Myocyte (in vitro differentiated cells): ENCODE measurements around the gene MYO5A. TPM values are rescaled to one million over a fixed set of nuclear protein-coding genes. Genes with fewer than 3 reads are reported as not detected.
"Not testable (repeated sequence)": the region's sequence is repeated elsewhere in the genome, so short reads cannot be mapped to it uniquely, and the experiment has no call there.

Experiments used
- DNase-seq: peaks from one replicate; pipeline ENCODE4 v3.0.0-alpha.2; 2012; ENCODE audit warnings: low read depth
- total RNA-seq: library from RNA; depleted of rRNA; stranded (reverse); fragments of >200 nt; gene quantifications from 2 replicates; pipeline ENCODE4 v1.2.3, GENCODE V29; 2014

MYO5A gene
- total RNA-seq, 1 donor from 2014 or later: 30.1 TPM

DNA sequence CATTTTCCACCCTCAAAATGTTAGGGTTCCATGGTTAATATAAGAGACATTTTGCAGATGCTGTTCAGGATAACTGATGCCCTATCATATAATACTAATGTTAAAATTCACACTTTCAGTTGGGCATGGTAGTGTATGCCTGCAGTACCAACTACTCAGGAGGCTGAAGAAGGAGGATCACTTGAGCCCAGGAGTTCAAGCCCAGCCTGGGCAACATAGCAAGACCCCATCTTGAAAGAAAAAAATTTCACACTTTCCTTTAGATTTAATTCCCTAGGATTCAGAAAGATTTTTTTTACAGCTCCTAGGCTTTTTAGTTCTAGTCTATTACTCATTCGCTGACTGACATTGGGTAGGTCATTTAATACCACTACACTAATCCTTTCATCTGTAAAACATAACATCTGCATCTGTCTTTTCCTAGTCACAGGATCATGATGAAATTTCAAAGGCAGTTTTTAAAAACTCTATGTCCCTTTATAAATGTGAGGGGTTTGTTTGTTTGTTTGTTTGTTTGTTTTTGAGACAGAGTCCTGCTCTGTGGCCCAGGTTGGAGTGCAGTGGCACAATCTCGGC is 103.7 kb downstream of the MYO5A start:
- DNase-seq: peak; percentile 58

DNA sequence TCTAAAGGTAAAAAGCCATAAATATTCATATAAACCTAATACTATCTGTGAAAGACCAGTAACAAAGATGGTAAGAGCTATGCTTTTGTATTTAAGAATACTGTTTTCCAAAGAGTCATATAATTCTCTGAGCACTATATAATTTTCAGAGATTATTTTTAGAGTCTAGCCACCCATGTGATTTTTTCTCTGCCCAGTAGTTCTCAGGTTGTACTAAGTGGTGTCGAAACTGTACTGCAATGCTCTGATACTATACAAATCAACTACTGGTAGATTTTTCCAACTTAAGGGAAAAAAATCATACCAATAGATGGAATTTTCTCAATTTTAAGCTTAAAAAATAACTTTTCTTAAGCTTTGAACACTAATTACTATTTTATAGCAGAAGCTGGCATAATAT is 104.8 kb downstream of the MYO5A start:
- DNase-seq: no peak

DNA sequence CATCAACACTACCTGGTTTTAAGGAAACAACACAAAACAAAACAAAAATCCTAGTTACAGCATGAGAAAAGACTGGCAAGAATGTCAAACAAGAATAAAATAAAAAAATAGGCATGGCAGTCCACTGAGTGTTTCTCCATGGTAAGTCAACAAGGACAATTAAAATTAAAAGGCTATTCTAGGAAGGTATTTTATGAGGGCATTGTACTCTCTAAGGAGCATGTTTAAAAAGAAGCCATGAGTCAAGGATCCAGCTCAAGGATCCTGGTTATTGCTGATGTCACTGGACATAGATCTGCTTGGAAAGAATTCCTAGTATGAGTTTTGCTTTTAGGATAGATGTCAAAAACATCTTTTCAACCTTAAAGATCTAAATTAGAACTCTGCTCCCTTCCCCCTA is 106.7 kb downstream of the MYO5A start:
- DNase-seq: peak; percentile 37

DNA sequence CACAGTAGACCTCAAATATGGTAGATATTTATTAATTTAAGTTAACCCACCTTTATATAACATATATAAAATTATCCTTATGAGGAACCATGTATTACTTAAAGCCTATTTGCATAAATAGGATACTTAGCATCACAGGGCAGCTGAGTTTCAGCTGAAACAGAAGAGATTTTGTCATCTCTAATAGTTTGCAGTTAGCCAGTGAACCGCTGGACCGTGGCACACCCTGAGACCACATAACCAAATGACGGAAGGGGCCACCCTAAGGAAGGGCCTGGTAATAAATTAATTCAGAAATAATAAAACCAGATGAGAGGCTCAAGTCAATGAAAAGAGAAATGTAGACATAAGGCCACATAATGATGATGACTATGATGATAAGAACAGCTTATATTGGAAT is 107.7 kb downstream of the MYO5A start:
- DNase-seq: no peak

DNA sequence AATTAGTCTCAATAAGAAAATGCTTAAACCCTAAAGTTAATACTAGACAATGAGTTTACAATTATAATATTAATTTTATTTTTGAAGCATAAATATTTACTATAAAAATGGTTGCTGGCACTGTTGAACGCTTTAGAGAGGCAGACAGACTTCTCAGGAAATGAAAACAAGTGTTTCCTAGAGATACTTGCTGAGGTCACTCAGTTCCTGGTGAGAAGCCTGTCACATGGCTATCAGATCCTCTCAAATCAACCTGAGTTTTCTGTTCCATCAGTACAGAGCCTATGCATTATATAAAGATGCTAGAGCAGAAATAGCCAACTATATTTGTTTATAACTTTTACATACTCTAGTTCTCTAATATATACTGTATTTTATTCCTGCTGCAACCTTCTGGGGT is 109.2 kb downstream of the MYO5A start:
- DNase-seq: no peak

DNA sequence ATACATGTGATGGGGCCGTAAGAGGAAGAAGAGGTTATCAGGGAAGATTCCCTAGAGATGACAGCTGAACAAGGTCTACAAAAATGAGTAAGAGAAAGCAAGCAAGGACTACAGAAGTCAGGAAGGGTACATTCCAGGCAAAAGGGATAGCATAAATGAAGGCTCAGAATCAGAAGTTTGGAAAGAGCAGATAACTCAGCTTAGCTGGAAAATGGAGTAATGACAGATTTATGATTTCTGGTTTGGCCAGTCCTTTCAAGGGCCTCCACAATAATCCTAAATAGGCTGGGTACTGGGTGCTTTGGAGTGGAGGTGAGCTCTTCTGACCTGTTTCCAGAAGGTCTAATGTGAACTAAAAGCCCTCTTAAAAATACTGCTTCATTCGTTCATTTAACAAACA is 110.7 kb downstream of the MYO5A start:
- no peak for DNase-seq

DNA sequence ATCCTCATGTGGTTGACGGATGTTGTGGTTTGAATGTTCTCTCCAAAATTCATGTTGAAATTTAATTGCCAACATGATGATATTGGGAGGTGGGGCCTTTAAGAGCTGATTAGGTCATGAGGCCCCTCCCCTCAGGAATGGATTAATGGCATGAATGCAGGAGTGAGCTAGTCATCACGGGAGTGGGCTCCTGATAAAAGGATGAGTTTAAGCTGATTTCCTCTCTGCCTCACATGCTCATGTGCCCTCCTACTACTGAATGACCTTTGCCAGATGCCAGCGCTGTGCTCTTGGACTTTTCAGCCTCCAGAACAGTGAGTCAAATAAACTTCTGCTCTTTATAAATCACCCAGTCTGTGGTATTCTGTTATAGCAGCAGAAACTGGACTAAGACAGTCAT is 111.2 kb downstream of the MYO5A start:
- no peak for DNase-seq

DNA sequence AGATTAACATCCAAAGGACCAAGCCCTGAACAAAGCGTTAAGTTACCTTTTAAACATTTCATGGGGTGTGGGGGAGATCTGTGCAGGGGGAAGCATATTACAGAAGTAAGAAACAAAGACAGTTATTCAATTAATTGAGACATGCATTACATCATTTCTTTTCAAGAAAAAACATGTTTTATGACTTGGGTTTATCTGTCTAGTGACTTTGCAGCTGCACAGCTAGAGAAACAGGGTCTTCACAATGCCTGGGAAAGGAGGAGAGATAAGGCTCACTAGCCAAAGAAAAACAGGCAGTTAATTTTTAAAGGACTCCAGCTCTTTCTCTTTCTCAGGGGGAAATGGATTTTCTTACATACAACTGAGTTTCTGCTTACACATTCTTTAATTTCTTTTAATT is 112.1 kb downstream of the MYO5A start:
- DNase-seq: not testable (repeated sequence)

DNA sequence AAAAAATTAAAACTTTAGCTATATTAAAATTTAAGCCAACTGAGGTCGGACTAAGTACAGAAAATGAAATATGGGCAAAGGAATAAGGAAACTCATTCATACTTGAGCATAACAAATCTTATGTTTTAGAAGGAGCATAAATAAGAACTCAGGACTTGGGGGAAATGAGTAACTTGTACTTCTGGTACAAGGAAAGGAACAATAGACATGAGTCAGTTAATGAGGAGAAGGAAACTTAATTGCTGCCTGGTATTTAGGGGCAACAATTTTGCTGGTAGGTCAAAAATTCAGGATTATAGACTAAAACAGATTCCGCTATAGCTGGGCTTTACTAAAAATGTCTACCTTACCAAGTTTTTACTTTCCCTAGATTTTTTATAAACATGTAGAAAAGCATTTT is 113.1 kb downstream of the MYO5A start:
- DNase-seq: no peak

DNA sequence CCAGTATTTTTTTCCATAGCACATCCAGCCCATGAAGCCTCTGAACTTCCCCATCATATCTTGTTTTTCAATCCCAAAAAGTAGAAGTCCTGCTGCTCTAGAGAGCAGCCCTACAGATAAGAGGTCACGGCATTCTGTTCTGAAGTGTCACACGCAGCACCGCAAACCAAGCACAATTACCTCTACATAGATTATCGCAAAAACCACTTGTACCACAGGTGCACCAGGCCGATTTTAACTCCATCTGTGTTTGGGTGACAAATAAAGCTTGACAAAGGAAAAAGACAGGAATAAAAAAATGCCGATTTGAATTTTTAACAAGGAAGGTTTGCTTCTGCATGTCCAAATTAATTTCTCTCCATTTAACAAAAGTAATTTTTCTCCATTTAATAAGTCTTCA is 113.7 kb downstream of the MYO5A start:
- no peak for DNase-seq

DNA sequence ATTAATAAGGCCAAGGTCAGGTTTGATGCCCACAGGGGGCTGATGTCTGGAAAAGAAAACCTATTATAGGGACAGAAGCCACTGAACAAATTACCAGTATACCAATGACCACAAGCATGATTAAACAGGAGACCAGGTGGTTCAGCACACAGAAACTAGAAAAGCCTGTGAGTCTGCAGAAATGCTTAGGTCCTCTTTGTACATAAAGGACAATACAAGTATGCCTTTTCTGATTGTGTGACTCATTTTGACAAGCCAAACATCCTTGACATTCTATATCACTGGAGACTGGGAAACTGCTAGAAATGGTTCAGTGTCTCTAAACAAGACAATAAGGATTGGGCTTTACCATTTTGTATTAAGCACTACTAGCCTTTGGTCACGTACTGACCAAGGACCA is 119.9 kb downstream of the MYO5A start:
- no peak for DNase-seq

DNA sequence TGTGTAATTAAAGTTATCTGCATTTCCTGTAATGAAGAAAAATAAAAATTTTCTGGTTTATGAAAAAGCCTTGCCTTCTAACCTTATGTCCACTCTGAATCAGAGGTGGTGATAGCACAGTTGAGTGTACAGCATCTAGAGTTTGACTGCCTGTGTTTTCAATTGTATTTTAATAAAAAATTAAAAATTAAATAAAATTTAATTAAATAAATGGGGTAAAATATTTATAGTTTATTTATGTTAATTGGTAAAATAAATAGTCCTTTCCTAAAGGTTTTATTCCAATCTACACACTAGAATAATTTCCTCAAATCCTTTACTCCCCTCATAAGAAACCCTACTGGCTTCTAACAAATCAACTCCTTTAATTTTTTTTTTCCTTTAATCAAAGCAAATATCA is 121.3 kb downstream of the MYO5A start:
- DNase-seq: no peak

DNA sequence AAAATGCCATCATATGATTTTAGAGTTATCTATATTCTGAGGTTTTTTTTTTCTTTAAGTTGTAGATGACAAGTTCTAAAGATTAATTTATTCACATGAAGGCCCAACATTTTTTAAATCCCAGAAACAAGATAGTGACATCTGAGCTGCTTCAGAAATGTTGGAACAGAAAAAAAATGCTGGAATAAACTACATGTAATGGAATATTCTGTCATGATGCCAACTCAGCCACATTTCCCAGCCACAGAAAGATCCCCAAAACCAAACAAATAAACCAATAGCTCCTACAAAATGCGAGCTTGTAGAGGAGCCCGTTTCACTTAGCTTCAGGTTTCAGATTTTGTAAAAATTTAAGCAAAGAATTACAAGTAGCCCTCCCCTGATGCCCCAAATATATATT is 122.1 kb downstream of the MYO5A start:
- DNase-seq: peak; percentile 70

DNA sequence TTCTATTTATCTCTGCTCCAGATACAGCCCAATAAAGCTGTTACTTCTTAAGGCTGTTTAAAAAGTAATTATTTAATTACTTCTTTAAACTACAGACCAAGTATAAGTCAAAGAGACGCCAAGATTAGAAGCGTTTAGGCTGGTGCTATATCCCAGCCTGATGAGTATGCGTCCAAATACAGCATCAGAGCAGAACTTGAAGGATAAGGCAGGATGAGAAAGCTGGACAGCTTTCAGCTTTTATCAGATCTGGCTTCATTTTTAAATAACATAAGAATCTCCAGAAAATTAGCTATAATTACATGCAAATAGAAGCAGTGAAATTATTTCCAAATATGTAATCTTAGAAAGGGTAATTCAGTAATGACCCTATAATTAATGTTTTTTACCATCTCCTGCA is 122.8 kb downstream of the MYO5A start:
- no peak for DNase-seq

DNA sequence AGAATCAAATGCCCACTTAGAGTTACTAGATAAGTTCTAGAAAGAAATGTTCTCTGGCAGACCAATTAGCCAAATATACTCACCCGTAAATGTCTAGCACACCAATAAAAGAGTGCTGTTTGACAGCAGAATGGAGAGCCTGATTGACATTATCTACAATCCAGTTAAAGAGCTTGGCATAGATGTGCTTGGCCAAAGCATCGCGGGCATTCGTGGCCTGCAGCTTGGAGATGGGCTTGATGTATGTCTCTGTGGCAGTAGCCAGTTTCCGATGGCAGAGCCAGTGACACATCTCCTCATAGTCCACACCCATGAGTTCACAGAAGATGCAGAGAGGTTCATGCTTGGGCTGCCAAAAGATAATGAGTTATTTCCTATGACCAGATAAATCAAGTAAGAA is 131.6 kb downstream of the MYO5A start:
- DNase-seq: no peak

DNA sequence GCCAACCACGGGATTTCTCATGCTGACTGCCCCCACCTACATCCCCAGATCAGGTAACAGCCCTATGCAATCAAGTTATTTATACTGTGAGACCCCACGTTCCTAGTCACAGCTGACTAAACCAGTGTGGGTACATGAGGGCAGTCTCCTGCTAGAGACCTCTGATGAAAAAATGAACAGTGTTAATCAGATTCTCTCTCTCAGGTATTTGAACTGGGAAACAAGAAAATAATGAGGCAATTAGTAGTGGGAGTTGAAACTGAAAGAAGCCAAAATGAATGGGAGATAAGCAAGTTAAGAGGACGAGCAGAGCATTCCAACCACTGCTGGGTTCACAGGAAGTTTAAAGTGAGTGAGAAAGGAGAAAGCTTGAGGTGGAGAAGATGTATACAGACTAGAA is 134.6 kb downstream of the MYO5A start:
- peak; percentile 15 for DNase-seq

DNA sequence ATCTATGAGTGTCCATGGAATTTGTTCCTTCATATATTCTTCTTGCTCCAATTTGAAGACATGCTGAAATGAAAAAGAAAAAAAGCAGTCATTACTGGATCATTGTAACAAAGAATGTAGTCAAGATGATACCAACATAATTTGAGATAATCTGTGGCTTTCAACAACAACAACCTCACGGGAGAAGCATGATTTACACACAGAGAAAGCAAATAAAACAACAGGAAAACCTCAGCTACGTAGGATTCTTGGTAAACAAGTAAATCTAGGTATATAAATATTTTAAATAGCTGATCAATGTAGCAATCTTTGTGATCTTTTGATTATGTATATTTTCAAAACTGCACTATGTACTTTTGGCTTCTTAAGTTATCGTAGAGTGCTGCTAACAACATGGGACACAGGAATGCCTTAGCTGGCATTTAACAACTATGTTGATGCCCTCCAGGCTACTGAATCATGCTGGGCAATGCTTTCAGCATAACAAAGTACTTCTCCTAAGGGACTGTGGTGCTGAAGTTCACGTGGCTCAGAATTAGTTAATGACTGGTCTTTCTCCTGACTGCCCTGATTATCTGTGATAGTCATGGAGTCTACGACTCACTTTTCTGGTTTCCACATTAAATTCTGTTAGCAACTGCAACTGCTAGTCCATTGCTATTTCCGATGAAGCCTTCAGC is 136.5 kb downstream of the MYO5A start:
- peak; percentile 50 for DNase-seq

DNA sequence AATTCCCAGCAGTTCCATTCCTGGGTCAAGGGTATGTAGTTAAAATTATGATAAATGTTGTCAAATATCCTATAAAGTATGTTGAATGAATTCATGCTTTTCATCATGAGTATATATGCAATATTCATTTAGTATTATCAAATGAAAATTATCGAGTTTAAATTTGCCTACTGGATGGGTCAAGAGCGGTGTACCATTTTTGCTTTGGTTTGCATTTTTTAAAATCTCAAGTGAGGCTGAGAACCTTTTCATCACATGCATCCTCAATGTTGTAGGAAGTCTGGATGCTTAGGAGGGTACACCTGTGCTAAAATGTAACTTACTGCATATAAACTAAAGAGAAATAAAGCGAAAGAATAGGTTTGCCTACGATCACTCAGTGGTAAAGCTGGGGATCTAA is 137.6 kb downstream of the MYO5A start:
- no peak for DNase-seq

DNA sequence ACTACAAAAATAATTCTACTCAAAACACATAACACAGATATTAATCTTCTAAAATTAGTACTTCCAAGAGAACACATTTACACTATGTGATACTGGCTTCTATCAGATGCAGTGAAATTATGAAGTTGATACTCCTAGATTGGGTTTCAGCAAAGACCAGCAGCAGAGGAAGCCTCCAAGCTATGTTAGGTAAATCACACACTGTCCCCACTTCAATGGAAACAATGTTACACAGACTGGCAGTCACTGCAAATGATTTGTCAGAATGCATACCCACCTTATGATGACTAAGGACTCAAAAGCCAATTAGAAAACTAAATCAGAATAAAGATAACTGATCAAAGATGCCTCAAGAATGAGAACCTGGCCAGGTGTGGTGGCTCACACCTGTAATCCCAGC is 143.0 kb downstream of the MYO5A start:
- DNase-seq: no peak

DNA sequence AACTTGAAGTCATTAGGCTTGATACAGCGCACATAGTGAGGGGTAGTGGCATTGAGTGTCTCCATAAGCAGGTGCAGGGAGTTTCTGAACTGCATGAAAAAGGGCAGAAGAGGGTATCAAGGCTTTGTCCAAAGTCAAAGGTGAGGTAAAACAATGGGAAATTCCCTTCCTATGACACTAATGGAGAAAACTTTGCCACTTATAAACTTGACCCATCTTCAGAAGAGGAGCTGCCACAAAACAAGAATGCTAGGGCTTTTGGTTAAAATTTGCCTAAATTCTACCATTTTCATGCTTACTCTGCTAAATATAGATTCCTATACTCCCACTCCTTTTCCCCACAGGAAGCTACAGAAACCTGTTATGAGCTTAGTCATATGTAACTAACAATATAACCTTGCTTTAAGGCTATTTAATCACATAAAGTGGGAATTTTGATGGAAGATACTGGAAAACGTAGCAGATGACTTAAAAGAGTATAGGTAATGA is 145.5 kb downstream of the MYO5A start:
- no peak for DNase-seq

DNA sequence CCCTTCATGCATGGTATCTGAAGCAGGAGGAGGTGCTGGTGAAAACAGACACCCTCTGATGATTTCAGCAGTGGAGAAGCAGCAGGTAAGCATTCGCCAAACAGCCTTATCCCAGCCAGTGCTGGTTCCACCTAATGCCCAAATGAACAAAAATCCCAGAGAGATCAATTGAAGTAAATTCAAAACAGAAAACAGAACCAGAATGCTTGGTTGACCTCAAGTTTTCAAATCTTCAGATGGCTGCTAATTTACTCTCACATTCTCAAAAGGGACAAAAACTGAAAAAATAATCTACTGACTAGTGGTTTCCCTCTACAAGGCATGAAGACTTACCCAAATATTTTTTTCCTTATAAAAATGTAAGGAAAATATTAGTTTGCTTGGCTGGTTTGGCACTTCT is 146.0 kb downstream of the MYO5A start:
- DNase-seq: no peak

DNA sequence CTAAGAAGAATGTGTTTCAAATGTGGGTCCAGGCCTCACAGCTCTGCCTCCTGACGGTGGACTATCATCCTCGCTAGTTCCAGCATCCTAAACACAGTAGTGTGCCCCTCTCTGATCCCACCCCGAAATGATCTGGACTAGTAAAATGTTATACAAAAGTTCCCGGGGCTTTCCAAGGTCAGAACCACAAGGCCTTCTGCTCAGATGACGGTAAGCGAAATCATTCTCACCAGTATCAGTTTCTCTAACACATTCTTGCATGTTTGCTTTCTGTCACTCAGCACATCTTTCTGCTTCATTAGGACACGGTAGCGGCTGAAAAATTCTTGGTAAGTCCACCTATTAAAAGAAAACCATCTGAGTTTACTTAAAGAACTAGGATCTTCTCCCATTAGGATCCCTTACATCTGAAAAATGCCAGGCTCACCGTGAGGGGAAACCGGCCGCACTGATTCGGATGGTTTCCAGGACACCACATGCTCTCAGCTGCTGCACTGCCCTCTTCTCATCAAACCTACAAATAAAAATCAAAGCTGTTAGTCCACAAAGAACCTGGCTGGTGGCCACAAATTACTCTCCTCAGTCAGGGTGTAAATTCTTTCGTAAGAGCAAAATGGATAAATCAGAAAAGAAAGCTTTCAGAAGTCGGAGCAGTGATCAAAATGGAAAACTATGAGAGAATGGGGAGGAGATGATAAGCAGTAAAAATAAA is 149.1 kb downstream of the MYO5A start:
- no peak for DNase-seq
